GM18526 (cell line): ENCODE measurements around the gene MIEF1.
A peak's percentile ranks its signal among the peaks of the same experiment; 100 is the strongest.

Experiments used
- POLR2A ChIP-seq: IDR thresholded peaks from 3 replicates; pipeline ENCODE4 v1.6.1; 2011; ENCODE audit not compliant: insufficient read length; ENCODE audit errors: extremely low read depth

Gene MIEF1

DNA sequence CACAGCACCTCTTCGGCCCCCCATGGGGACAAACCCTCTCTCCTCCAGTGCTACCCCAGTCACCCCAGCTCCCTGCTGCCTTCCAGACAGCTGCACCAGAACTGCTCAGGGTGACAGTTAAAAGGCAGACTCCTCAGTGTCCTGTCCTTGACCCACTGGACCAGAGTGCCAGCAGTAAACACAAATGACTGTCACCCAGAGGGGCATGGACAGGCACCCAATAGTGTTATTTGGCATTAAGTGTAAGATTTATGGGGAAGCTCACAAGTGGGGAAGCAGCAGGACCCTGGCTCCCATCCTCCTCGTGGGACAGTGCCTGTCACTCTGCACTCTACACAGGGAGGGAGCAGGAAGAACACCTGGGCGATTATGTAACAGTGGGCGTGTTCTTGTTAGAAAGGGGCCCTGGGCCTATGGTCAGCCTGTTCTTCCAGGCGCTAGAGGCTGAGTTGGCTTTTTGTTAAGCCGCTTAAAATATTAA lies 25.4 kb downstream of the MIEF1 start:
- TF ChIP-seq POLR2A, result no peak

DNA sequence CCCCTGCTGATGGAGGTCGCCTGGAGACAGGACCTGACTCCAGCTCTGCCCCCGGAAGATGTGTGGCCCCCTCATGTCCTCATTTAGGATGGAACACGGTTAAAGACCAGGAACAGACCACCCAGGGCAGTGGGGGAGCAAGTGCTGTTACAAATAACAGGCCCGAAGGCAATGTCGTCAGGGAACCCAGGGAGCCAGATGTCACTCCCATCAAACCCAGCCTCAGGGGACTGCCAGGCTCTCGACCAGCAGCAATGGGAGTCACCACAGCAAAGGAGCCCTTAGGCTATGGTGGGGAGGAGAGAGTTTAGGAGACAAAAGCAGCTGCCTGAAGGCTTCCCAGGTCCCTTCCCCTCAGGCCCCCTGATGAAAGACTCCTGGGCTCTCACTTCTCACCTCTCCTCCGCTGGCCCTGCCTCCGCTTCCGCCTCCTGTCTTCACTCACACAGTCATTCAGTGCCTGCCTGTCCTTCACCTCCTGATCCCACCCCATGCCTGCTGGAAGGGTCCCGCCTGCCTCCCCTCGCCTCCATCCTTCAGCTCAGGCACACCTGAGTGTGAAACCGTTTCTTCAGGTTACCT lies 26.1 kb downstream of the MIEF1 start:
- peak; percentile 17 for TF ChIP-seq POLR2A

DNA sequence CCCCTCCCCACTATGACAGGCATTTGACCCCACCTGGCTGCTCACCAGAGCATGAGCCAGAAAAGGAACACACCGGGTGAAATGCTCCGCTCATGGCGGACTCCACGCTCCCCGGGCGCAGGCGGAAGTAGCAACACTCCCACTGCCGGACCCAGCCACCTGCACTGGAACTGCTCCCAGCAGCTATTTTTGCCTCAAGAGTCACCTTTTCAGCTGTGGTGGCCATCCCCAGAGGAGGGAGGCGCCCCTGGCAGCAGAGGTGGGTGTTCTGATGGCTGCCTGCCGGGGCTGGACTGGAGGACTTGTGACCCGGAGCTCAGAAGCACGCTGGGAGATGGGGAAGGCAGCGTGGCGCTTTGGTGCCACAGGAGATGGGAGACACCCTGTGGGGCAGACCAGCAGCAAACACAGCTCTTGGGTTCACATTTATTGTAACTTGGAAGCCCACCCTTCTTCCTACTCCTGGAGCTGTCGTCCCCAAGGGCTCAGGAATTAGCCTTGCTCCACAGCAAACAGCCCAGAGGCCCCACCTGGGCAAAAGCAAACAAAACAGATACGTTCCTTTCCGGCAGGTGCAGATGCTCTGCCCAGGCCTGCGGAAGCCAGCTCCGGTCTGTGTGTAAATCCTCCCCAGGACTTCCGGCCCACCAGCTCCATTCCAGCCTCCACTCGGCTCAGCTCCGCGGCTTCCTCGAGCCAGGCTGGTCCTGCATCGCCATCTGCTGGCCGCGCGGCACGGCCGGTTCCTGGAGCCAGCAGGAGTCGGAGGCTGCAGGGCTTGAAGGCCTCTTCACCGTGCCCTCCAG lies 26.8 kb downstream of the MIEF1 start:
- peak; percentile 4 for TF ChIP-seq POLR2A

DNA sequence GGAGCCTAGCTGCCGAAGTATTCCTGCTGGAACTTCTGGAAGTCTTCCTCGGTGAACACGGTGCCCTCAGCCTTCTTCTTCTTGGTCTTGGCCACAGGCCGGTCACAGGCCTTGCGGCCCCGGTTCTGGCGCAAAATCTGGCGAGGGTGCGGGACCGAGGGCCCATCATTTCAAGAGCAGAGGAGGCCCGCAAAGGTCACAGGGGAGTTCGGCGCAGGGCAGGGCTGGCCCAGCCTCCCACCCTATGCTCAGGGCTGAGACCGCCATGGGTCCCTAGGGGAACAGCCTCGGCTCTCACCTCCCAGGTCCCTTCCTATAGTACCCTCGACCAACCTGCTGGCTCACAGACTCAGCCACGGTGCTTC lies 27.4 kb downstream of the MIEF1 start:
- TF ChIP-seq POLR2A, result no peak

DNA sequence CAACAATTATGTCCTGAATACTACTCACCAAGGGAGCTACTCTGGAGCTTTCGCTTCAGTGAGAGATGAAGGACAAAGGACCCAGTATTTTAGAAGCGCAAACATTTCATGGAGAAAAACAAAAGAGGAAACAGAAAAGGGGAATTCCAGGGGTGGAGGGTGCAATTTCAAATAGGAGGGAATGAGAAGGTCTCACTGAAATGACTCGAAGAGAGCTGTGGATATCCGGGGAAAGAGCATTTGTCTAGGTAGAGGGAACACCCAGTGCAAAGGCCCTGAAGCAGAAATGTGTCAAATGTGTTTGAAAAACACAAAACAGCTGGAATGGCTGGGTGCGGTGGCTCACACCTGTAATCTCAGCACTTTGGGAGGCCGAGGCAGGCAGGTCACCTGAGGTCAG lies 28.0 kb downstream of the MIEF1 start:
- TF ChIP-seq POLR2A, result no peak

DNA sequence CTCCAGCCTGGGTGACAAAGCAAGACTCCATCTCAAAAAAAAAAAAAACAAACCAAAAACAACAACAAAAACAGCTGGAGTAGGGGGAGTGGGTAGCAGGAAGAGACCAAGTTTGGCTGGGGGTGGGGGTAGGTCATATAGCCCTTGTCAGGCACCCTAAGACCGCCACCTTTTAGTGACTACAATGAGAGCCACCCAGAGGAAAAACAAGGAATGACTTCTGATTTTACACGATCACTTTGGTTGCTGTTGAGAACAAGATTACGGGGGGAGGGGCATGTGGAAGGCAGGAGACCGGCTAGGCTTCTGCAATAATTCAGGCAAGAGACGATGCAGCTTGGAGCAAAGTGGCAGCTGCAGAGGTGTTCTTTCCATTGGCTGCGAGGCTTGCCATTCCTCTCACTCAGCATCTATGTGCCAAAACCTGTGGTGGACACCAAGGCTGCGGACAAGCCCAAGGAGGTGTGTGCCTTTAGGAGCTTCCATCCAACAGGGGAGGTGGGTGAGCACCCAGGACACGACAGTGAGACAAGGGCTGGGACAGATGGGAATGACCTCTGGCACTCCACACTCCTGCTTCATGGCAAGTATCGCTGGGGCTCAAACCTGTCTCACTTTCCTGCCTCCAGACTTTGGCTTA lies 28.7 kb downstream of the MIEF1 start:
- TF ChIP-seq POLR2A, result no peak

DNA sequence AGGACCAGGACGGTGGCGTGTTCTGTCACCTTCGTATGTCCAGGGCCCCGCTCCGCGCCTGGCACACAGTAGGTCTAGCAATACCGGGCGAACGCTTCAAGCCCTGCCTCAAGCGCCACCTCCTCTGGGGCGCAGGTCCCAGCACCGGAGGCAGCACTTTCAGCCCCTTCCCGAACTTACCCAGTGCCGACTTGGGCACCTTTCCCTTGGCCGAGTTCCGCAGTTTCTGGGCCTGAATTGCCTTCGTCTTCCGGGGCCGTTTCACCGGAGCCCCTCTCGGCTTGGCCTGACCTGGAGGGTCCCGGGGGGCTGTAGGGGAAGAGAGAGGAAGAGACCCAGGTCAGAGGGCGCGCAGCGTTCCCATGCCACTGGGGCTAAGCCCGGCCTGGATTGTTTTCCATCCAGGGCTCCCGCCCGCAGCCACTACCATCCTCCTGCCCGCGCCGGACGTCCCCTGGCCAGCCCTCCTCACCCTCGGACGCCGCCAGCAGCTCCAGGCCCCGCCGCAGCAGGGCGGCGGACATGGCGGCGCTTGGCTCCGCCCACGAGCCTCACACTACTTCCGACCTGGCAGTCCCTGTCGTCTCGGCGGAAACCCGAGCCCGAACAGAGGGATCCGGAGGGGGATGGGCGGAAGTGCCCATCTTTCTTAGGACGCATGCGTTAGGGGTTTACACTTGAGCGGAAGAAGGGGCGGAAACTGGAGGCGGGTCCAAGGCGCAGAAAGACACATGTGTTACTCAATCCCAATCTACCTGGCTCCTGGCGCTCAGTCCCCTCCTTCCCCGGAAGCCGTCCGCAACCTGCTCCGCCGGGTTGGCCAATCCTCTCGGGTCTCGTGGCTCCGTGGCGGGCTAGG lies 30.4 kb downstream of the MIEF1 start, which contains the start of gene RPS19BP1:
Gene RPS19BP1 (minus strand): TSS at position 534 of the 859 bp plus-strand sequence. CDS start 10 bp downstream, at position 524.
- TF ChIP-seq POLR2A, result peak; percentile 97

DNA sequence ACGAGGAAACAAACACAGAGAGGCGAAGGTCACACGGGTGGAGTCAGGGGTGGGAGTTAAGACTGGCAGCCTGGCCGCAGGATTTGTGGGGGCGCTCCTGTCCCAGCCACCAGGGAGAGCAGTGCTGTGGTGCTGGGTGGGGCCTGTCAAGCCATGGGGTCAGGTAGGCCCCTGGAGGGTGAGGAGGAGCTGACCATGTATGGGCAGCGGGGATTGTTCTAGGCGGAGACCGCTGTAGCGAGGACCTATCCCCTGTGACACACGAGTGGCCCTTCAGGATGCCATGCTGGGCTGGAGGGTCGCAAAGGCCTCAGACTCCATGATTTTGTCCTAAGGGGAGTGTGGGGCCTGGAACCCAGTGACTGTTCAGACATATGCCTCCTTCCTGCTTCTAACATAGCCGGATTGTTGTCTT lies 32.0 kb downstream of the MIEF1 start:
- TF ChIP-seq POLR2A, result no peak

DNA sequence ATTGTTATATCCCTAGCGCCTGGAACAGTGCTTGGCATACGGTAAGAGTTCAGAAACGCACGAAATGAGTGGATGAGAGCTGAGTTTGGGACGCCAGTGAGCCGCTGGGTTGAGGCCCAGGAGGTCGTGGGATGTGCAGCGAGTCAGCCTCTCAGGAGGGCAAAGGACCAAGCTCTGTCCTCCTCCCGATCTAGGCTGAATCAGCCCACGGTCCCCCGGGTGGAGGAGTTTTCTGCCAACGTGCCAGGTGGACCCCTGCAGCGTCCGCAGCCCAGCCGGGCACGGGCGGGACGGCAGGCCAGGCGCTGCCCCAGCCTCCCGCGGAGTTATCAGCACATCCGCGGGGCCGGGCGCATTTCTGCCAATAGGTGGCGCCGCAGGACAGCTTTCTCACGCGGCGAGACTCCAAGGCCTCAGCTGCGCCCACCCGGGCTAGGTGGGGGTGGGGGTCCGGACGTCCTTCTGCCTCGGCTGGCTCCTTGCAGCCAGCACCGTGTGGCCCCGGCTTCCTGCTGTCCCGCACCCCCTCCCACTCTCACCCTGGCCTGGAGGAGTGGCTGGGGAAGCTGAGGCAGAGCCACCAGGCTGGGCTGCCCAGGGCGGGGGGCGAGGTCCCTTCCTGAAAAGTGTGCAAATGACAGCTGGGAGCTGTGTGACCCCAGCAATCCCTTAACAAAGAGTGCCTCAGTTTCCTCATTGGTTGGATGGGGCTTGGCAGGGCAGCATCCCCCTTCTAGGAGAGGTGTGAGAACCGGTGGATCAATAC lies 32.7 kb downstream of the MIEF1 start:
- no peak for TF ChIP-seq POLR2A

DNA sequence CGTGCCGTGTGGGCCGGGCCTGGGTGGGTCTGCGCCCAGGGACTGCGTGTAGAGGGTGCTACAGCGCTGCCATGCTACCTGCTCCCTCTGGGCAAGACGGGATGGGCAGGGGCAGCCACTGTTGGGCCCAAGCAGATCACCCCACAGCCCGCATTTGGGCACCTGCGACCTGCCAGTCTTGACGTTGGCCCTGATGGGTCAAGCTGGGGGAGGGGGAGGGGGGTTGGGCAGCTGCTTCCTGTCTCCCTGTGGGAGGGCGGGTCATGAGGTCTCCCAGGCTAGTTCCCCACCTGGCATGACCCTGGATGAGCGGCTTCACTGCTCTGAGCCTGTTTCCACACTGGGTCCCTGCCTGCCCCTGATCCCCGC lies 33.3 kb downstream of the MIEF1 start:
- no peak for TF ChIP-seq POLR2A

DNA sequence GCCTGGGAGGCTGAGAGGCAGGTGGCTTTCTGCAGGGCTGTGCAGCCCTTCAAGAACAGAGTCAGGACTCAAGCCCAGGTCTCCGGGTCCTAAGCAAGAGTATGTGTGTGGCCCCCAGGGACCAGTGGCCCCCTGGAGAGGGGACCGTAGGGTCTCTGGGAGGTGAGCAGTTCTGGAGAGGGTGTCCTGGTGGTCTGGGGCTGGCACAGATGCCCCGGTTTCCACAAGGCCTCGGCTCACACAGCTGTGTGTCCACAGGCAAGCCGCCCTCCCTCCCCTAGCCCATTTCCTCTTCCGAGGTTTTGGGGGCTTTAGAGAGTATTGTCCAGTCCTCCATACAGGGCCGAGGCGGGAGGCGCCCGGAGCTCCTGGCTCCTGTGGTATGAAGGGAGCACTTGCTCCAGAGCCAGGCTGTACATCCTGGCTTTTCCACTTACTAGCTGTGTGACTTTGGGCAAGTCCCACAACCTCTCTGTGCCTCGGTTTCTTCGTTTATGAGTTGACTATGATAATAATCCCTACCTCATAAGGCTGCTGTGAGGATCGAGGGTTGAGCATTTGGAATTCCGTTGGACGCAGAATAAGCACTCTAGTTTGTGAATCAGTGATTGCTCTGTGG lies 33.9 kb downstream of the MIEF1 start:
- TF ChIP-seq POLR2A, result no peak

DNA sequence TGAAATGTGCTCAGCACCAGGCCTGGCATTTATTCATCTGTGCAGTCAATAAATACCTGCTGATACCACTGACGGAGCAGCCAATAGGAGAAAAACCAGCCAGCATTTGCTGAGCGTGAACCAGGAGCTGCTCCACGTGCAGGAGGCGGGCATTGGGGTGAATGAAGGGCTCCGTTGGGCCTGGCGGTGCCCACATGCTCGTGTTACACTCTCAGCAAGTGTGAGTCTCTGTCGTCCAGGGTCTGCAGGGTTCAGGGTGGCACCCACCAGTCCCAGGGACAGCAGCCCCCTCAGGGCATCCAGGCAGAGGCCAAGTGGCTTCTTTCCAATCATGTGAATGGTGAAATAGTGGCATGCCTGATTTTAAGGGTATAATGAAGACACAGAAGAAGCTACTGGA lies 34.6 kb downstream of the MIEF1 start:
- no peak for TF ChIP-seq POLR2A

DNA sequence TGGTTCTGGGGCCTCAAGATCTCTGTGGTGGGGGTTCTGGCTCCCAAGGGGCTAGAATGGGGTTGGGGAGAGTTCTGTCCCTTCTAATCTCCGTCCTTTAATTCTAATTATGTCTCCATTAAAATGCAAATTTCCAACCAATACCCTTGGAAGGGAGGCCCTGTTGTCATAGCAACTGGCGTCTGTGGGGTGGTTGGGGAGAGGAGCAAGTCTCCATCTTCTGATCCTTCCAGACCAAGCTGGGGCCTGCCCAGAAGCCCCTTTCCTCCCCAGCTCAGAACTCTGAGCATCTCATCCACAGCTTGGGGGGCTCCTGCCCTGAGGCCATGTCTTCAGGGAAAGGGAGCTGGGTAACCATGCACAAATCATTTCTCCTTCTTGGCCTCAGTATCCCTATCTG lies 35.9 kb downstream of the MIEF1 start:
- TF ChIP-seq POLR2A, result no peak

DNA sequence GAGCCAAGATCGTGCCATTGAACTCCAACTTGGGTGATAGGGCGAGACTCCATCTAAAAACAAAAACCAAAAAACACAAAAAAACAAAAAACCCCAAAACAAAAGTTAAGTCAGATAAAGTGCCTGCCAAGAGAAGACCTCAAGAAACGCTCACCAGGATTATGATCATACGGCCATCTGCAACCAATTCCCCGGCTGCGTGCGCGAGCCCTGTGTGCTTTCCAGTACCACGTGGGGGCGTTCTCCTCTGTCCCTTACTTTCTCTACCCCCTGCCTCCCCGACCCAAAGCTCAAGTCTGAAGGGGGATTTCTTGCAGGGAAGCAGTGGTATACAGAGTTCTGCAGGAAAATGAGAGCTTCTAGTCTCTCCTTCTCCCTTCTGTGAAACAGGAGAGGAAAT lies 41.0 kb downstream of the MIEF1 start:
- no peak for TF ChIP-seq POLR2A
